Transverse colon (tissue), 4 donors: ENCODE measurements around the gene DLGAP1.

Experiments
- EP300 ChIP-seq: sonication (generic); formaldehyde crosslinking; IDR thresholded peaks from one replicate; pipeline ENCODE4 v1.6.1; 2017; ENCODE audit warnings: antibody characterized with exemption, low read depth
- POLR2AphosphoS5 ChIP-seq, 3 donors: sonication (generic); formaldehyde crosslinking; IDR thresholded peaks; one replicate each; pipeline ENCODE4 v1.6.1; 2016; ENCODE audit warnings: antibody characterized with exemption in 3 of 3
- TF ChIP-seq, protein P1 (sequence below), 5 experiments: fragments of 200-600 bp in 3 of 5; fragments of 450-650 bp in 2 of 5; sonication (generic) in 3 of 5; IDR thresholded peaks; 1 replicate in 2 of 5; 2 replicates in 3 of 5; pipeline ENCODE4 v1.5.1; 2016 to 2017; ENCODE audit warnings: antibody characterized with exemption in 5 of 5, inconsistent platforms in 3 of 5, mild to moderate bottlenecking in 2 of 5, moderate library complexity in 1 of 5

DNA sequence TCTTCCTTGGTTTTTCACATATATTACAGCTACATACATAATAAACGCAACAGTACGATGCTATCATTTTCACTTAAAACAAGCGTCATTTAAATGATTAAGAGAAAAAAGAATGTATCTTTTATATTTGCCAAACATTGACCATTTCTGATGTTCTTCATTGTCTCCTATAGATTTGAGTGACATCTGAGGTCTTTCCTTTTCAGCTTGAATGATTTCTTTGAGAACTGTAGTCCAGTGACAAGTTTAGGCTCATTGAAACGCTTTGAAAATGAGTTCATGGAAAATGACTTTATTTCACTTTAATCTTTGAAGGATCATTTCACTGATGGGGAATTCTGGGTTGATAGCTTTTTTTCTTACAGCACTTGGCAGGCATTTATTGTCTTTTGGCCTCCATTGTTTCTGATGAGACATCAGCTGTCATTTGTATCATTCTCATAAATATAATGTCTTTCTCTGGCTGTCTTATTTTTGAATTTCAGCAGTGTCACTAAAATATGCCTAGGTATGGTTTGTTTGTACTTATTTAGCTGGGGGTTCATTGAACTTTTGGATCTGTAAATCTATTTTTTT, 994.2 kb downstream of the DLGAP1 start:
- TF ChIP-seq EP300: no peak
- TF ChIP-seq POLR2AphosphoS5 (IDR thresholded peaks at IDR 0.05): no peak
- TF ChIP-seq, protein P1, sequence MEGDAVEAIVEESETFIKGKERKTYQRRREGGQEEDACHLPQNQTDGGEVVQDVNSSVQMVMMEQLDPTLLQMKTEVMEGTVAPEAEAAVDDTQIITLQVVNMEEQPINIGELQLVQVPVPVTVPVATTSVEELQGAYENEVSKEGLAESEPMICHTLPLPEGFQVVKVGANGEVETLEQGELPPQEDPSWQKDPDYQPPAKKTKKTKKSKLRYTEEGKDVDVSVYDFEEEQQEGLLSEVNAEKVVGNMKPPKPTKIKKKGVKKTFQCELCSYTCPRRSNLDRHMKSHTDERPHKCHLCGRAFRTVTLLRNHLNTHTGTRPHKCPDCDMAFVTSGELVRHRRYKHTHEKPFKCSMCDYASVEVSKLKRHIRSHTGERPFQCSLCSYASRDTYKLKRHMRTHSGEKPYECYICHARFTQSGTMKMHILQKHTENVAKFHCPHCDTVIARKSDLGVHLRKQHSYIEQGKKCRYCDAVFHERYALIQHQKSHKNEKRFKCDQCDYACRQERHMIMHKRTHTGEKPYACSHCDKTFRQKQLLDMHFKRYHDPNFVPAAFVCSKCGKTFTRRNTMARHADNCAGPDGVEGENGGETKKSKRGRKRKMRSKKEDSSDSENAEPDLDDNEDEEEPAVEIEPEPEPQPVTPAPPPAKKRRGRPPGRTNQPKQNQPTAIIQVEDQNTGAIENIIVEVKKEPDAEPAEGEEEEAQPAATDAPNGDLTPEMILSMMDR (IDR thresholded peaks at IDR 0.05): no peak
